HepG2 (cell line): ENCODE data around the gene SLC24A4.

ENCODE experiments used
- JDP2 ChIP-seq: sonication (generic); formaldehyde crosslinking; IDR thresholded peaks from 2 replicates; pipeline ENCODE4 v1.8.1; 2022; ENCODE audit warnings: missing genetic modification reagents, borderline replicate concordance
- KAT2B ChIP-seq: fragments of 150-350 bp; IDR thresholded peaks from 2 replicates; pipeline ENCODE4 v1.6.1; 2014; ENCODE audit warnings: low read depth, low read length, borderline replicate concordance
- RAD21 ChIP-seq: fragments of 450-650 bp; formaldehyde crosslinking; IDR thresholded peaks from 2 replicates; pipeline ENCODE4 v1.5.0; 2020; ENCODE audit warnings: mild to moderate bottlenecking
- SRSF1 ChIP-seq: fragments of 200-400 bp; formaldehyde crosslinking; optimal IDR thresholded peaks from 2 replicates; pipeline ENCODE3; 2017; ENCODE audit warnings: mild to moderate bottlenecking, low read depth, low read length, moderate library complexity
- ZNF552 ChIP-seq: sonication (generic); formaldehyde crosslinking; IDR thresholded peaks from 2 replicates; pipeline ENCODE4 v1.9.0; 2022; ENCODE audit warnings: missing genetic modification reagents, mild to moderate bottlenecking, borderline replicate concordance
- TF ChIP-seq, protein P1 (sequence below), 2 experiments: sonication (generic) in 1 of 2; formaldehyde crosslinking in 1 of 2; IDR thresholded peaks; 2 replicates each; pipeline versions ENCODE4 v1.5.1 to v1.6.1; 2011 to 2020; ENCODE audit warnings: borderline replicate concordance in 1 of 2, low read depth in 1 of 2, low read length in 1 of 2, mild to moderate bottlenecking in 1 of 2, missing genetic modification reagents in 1 of 2, moderate library complexity in 1 of 2

DNA sequence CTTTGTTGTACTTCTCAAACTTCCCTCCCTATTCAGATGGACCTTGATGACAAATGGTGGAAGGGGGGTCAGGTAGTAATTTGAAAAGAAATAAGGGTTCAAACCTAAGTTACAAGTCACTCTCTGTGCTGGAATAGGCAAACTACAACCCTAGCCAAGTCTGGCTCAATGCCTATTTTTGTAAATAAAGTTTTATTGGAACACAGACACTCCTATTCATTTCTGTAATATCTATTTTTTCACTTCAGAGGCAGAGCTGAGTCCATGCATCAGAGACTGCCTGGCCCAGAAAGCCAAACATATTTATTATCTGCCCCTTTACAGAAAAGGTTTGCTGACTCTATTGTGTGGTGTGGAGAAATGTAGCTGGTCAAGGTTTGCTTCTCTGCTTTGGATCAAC is 112.2 kb downstream of the SLC24A4 start:
- no peak for TF ChIP-seq KAT2B
- TF ChIP-seq, protein P1, sequence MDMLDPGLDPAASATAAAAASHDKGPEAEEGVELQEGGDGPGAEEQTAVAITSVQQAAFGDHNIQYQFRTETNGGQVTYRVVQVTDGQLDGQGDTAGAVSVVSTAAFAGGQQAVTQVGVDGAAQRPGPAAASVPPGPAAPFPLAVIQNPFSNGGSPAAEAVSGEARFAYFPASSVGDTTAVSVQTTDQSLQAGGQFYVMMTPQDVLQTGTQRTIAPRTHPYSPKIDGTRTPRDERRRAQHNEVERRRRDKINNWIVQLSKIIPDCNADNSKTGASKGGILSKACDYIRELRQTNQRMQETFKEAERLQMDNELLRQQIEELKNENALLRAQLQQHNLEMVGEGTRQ (IDR thresholded peaks at IDR 0.05; ENCODE audit: low read depth, low read length) = no peak
- TF ChIP-seq, protein P1 (CRISPR knock-in tag; IDR thresholded peaks at IDR 0.05; ENCODE audit: borderline replicate concordance) = no peak
- no peak for TF ChIP-seq RAD21
- TF ChIP-seq SRSF1 = no peak
- TF ChIP-seq ZNF552 (CRISPR knock-in tag) = no peak
- TF ChIP-seq JDP2 (CRISPR knock-in tag) = no peak
